Measurements from ENCODE around the gene STX2. TPM values are rescaled to one million over a fixed set of nuclear protein-coding genes. Genes with fewer than 3 reads are reported as not detected.
"Not testable (repeated sequence)": the region's sequence is repeated elsewhere in the genome, so short reads cannot be mapped to it uniquely, and the experiment has no call there.

STX2 gene
- total RNA-seq, 1 donor from 2014 or later = 19.5 TPM

- intact Hi-C loops (cut with micrococcal nuclease) = loop anchor here (1.0 to 10.0 kb wide), 11 partner anchors 9 to 1317 kb away; partner anchors contain the start of genes EP400, PUS1, SFSWAP and STX2
Observed at GRCh38 chr12:130871286-130872178, 32.5 kb upstream of the STX2 start, which contains the start of gene RAN. TSS of gene RAN (plus strand) at chr12:130872066. CDS start at chr12:130872594, 528 bp downstream.

- intact Hi-C loops (cut with micrococcal nuclease) = loop anchor here (1.0 to 10.0 kb wide), 10 partner anchors 10 to 1079 kb away; partner anchors contain the start of genes EP400, PUS1, SFSWAP and STX2
Observed at GRCh38 chr12:130870442-130871285, 31.6 kb upstream of the STX2 start.

- intact Hi-C loops (cut with micrococcal nuclease) = no loop called here
Observed at GRCh38 chr12:130868412-130868811, 29.4 kb upstream of the STX2 start.

GRCh38 chr12:130863298-130863697 is 24.2 kb upstream of the STX2 start:
- intact Hi-C loops (cut with micrococcal nuclease) = no loop called here

GRCh38 chr12:130862771-130863170 is 23.7 kb upstream of the STX2 start:
- intact Hi-C loops (cut with micrococcal nuclease) = not testable (repeated sequence)

- intact Hi-C loops (cut with micrococcal nuclease) = no loop called here
Observed at GRCh38 chr12:130862161-130862560, 23.1 kb upstream of the STX2 start.

GRCh38 chr12:130860311-130860710 is 21.3 kb upstream of the STX2 start:
- intact Hi-C loops (cut with micrococcal nuclease) = no loop called here

GRCh38 chr12:130859161-130859560 is 20.1 kb upstream of the STX2 start:
- intact Hi-C loops (cut with micrococcal nuclease) = no loop called here

- intact Hi-C loops (cut with micrococcal nuclease) = no loop called here
Observed at GRCh38 chr12:130858084-130858483, 19.0 kb upstream of the STX2 start.

GRCh38 chr12:130856088-130856487 is 17.0 kb upstream of the STX2 start:
- intact Hi-C loops (cut with micrococcal nuclease) = no loop called here

- intact Hi-C loops (cut with micrococcal nuclease) = no loop called here
Observed at GRCh38 chr12:130850418-130851021, 11.5 kb upstream of the STX2 start.

- intact Hi-C loops (cut with micrococcal nuclease) = no loop called here
Observed at GRCh38 chr12:130849561-130850417, 10.7 kb upstream of the STX2 start.

- intact Hi-C loops (cut with micrococcal nuclease) = not testable (repeated sequence)
Observed at GRCh38 chr12:130848785-130849305, 9.8 kb upstream of the STX2 start.

GRCh38 chr12:130848105-130848504 is 9.1 kb upstream of the STX2 start:
- intact Hi-C loops (cut with micrococcal nuclease) = not testable (repeated sequence)

GRCh38 chr12:130847112-130847511 is 8.1 kb upstream of the STX2 start:
- intact Hi-C loops (cut with micrococcal nuclease) = no loop called here

GRCh38 chr12:130846369-130846768 is 7.3 kb upstream of the STX2 start:
- intact Hi-C loops (cut with micrococcal nuclease) = no loop called here

- intact Hi-C loops (cut with micrococcal nuclease) = loop anchor here (1.0 to 5.0 kb wide), 5 partner anchors 21 to 1109 kb away; partner anchors contain the start of gene EP400
Observed at GRCh38 chr12:130839770-130840404, 837 bp upstream of the STX2 start.

- intact Hi-C loops (cut with micrococcal nuclease) = loop anchor here (1.0 to 5.0 kb wide), 4 partner anchors 11 to 1110 kb away; partner anchors contain the start of gene EP400
Observed at GRCh38 chr12:130838284-130838950, 633 bp downstream of the STX2 start.

GRCh38 chr12:130835436-130835835 is 3.6 kb downstream of the STX2 start:
- intact Hi-C loops (cut with micrococcal nuclease) = loop anchor here (5.0 kb wide), 1 partner anchor 73 kb away; no protein-coding TSS in a partner anchor

Measured in T-helper 1 cell treated with Interleukin-12 subunit alpha and Interleukin-12 subunit beta and Interleukin-4 antibody, amounts not matched to agents 30 ng/mL and 1 ng/mL, for 36 hours (primary cell).